GM03348 (cell line): ENCODE data around the gene TRIM24.
"Not testable (repeated sequence)": the region's sequence is repeated elsewhere in the genome, so short reads cannot be mapped to it uniquely, and the experiment has no call there.

ENCODE experiments used
- DNase-seq: peaks from one replicate; pipeline ENCODE4 v3.0.0; 2012; ENCODE audit warnings: low spot score

TRIM24 gene

GRCh38 chr7:138493535-138493934 is 33.5 kb downstream of the TRIM24 start:
- DNase-seq, result no peak

GRCh38 chr7:138495485-138495884 is 35.4 kb downstream of the TRIM24 start:
- no peak for DNase-seq

- no peak for DNase-seq
Measured at GRCh38 chr7:138499340-138499739, 39.3 kb downstream of the TRIM24 start.

- DNase-seq, result not testable (repeated sequence)
Measured at GRCh38 chr7:138500303-138500702, 40.2 kb downstream of the TRIM24 start.

GRCh38 chr7:138500892-138501291 is 40.8 kb downstream of the TRIM24 start:
- no peak for DNase-seq

- DNase-seq, result no peak
Measured at GRCh38 chr7:138502023-138502767, 42.1 kb downstream of the TRIM24 start.

GRCh38 chr7:138505361-138505873 is 45.4 kb downstream of the TRIM24 start:
- no peak for DNase-seq

GRCh38 chr7:138506764-138507163 is 46.7 kb downstream of the TRIM24 start:
- DNase-seq, result no peak

GRCh38 chr7:138510003-138510402 is 49.9 kb downstream of the TRIM24 start:
- no peak for DNase-seq

- DNase-seq, result no peak
Measured at GRCh38 chr7:138512092-138512858, 52.2 kb downstream of the TRIM24 start.

- DNase-seq, result no peak
Measured at GRCh38 chr7:138512885-138513284, 52.8 kb downstream of the TRIM24 start.

GRCh38 chr7:138513344-138513871 is 53.3 kb downstream of the TRIM24 start:
- no peak for DNase-seq

GRCh38 chr7:138514044-138514443 is 54.0 kb downstream of the TRIM24 start:
- DNase-seq, result no peak

- no peak for DNase-seq
Measured at GRCh38 chr7:138515001-138515528, 55.0 kb downstream of the TRIM24 start.

- no peak for DNase-seq
Measured at GRCh38 chr7:138519061-138519798, 59.2 kb downstream of the TRIM24 start.

GRCh38 chr7:138520742-138521141 is 60.7 kb downstream of the TRIM24 start:
- no peak for DNase-seq

GRCh38 chr7:138521837-138522461 is 61.9 kb downstream of the TRIM24 start:
- no peak for DNase-seq

GRCh38 chr7:138524259-138524658 is 64.2 kb downstream of the TRIM24 start:
- DNase-seq, result no peak

- no peak for DNase-seq
Measured at GRCh38 chr7:138525757-138526156, 65.7 kb downstream of the TRIM24 start.

- no peak for DNase-seq
Measured at GRCh38 chr7:138527746-138528223, 67.7 kb downstream of the TRIM24 start.

- not testable (repeated sequence) for DNase-seq
Measured at GRCh38 chr7:138536833-138537232, 76.8 kb downstream of the TRIM24 start.
